Parathyroid adenoma (tissue), 2 donors: ENCODE results near the gene GADD45A.
"Not testable (repeated sequence)": the region's sequence is repeated elsewhere in the genome, so short reads cannot be mapped to it uniquely, and the experiment has no call there.

Experiments
- H2AFZ ChIP-seq: fragments of 300-600 bp; sonication (generic); one replicate; pipeline ENCODE4 v1.7.0; 2017; ENCODE audit warnings: antibody characterized with exemption, mild to moderate bottlenecking
- H3K27ac ChIP-seq: fragments of 300-600 bp; sonication (generic); one replicate; pipeline ENCODE4 v1.7.0; 2017
- H3K27me3 ChIP-seq: fragments of 300-600 bp; sonication (generic); one replicate; pipeline ENCODE4 v1.7.0; 2017; ENCODE audit warnings: low read length; ENCODE audit not compliant: control insufficient read depth, insufficient read depth
- H3K36me3 ChIP-seq: fragments of 300-600 bp; sonication (generic); one replicate; pipeline ENCODE4 v1.7.0; 2017; ENCODE audit warnings: low read length; ENCODE audit not compliant: control insufficient read depth, insufficient read depth
- H3K4me1 ChIP-seq: fragments of 300-600 bp; sonication (generic); one replicate; pipeline ENCODE4 v1.7.0; 2017; ENCODE audit warnings: control low read depth
- H3K4me2 ChIP-seq: fragments of 300-600 bp; sonication (generic); one replicate; pipeline ENCODE4 v1.7.0; 2017; ENCODE audit warnings: low read length
- H3K4me3 ChIP-seq: fragments of 300-600 bp; sonication (generic); one replicate; pipeline ENCODE4 v1.7.0; 2017; ENCODE audit warnings: low read depth, low read length
- H3K79me2 ChIP-seq: fragments of 300-600 bp; sonication (generic); one replicate; pipeline ENCODE4 v1.7.0; 2017; ENCODE audit warnings: control low read depth
- H3K9ac ChIP-seq: fragments of 300-600 bp; sonication (generic); one replicate; pipeline ENCODE4 v1.7.0; 2017; ENCODE audit warnings: mild to moderate bottlenecking
- H3K9me3 ChIP-seq: fragments of 300-600 bp; sonication (generic); one replicate; pipeline ENCODE4 v1.7.0; 2017; ENCODE audit warnings: low read length; ENCODE audit not compliant: control insufficient read depth
- CTCF ChIP-seq: fragments of 300-600 bp; sonication (generic); IDR thresholded peaks from one replicate; pipeline ENCODE4 v1.7.0; 2017; ENCODE audit warnings: antibody characterized with exemption, mild to moderate bottlenecking
- donor health status: primary hyperparathyroidism.

Gene GADD45A

DNA sequence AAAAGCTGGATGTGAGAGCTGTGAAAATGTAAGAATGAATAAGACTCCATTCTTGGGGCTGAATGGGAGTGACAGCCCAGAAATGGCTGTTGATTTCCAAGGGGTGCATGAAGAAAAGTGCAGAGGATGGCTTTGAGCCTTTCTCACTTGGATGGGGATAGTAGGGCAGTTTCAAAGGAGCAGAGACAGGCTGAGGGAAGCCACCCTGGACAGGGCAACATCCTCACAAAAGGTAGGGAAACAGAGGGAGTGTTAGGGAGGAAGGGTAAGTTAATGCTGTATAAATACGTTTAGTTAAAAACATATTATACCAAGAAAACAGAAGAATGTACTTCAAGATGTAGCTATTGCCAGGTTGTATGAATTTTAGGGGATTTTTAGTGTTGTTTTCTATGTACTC lies 38.1 kb downstream of the GADD45A start:
- Histone ChIP-seq H2AFZ (no peak overlapping the region), H3K9me3 (no peaks in the 10 kb centered on the region), H3K27me3 (no peaks in the 10 kb centered on the region), H3K36me3 (no peaks in the 10 kb centered on the region), H3K4me2 (no peak overlapping the region), H3K4me3 (no peak overlapping the region), H3K9ac (no peak overlapping the region), H3K4me1 (peaks cover 8% of the 10 kb centered on the region), H3K79me2 (peaks cover 11% of the 10 kb centered on the region), H3K27ac (no peak overlapping the region)
- no peak for TF ChIP-seq CTCF

DNA sequence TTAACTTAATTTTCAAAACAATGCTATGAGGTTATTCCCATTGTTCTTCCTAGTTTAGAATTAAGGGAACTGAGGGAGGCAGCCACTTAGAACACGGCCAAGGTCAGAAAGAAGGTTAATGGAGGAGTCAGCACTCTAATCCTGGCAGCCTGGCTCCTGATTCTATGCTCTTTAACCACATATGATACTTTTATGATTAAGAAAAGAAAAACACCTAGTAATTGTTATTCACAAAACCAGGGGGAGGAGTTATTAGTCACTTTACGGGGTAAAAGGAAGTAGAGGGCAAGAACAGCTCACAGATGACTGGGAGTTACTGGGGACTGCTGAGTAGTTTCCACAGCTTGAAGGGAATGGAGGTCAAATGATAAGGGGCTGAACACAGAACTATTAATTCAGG lies 38.6 kb downstream of the GADD45A start:
- Histone ChIP-seq H3K27ac (no peak overlapping the region), H3K4me3 (no peak overlapping the region), H3K4me2 (no peak overlapping the region), H3K9ac (no peak overlapping the region), H2AFZ (no peak overlapping the region), H3K9me3 (no peaks in the 10 kb centered on the region), H3K27me3 (no peaks in the 10 kb centered on the region), H3K79me2 (peaks cover 12% of the 10 kb centered on the region), H3K36me3 (no peaks in the 10 kb centered on the region), H3K4me1 (peaks cover 8% of the 10 kb centered on the region)
- TF ChIP-seq CTCF: no peak

DNA sequence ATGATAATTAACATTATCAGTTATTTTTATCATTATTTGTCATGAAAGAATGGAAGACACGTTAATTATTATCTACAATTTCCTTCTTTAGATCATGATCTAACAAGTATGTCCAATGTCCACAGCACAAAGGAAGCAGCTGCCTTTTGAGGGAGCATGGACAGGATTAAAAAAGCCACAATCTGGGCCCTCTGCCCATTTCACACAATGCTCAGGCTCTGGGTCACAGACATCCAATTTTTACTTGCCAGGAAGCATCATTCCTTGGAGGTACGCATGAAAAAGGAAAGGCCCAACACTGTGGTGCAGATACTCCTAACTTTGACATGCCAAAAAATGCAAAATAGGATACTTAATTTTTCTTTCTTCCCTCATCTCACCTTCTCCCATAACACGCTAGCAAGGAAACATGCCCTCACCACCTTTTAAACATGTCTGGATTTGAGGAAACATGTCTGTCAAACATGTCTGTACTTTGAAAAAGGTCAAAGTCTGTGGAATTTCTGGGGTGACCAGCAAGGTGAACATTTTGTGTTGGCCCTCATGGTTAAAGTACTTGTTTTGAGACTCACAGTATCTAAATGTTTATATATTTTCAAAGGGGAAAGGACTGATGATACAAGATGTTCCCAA lies 40.0 kb downstream of the GADD45A start:
- Histone ChIP-seq H3K79me2 (peaks cover 14% of the 10 kb centered on the region), H3K4me3 (no peak overlapping the region), H3K4me2 (no peak overlapping the region), H3K9ac (no peak overlapping the region), H3K4me1 (peaks cover 6% of the 10 kb centered on the region), H3K27ac (peak overlapping the region; percentile 4), H3K36me3 (no peaks in the 10 kb centered on the region), H3K9me3 (no peaks in the 10 kb centered on the region), H3K27me3 (no peaks in the 10 kb centered on the region), H2AFZ (no peak overlapping the region)
- TF ChIP-seq CTCF: no peak

GRCh38 chr1:67726224-67726623 lies 41.2 kb downstream of the GADD45A start:
- Histone ChIP-seq H3K4me3 (no peak overlapping the region), H3K79me2 (peaks cover 12% of the 10 kb centered on the region), H3K9me3 (no peaks in the 10 kb centered on the region), H3K4me1 (peaks cover 5% of the 10 kb centered on the region), H3K27me3 (no peaks in the 10 kb centered on the region), H2AFZ (no peak overlapping the region), H3K36me3 (no peaks in the 10 kb centered on the region), H3K4me2 (no peak overlapping the region), H3K27ac (no peak overlapping the region), H3K9ac (no peak overlapping the region)
- TF ChIP-seq CTCF: no peak

DNA sequence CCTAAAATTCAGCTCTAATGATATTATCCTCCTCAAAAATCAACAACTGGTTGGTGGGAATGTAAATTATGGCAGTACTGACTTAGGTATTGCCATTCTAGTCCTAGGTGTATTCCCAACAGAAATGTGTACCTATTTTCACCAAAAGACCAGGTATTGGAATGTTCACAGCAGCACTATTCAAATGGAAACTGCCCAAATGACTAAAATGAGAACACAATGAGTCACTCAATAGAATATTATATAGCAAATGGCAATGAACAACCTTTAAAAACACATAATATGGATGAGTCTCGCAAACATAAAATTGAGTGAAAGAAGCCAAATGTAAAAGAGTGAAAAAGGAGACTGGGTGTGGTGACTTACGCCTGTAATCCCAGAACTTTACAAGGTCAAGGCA lies 44.9 kb downstream of the GADD45A start:
- Histone ChIP-seq H3K4me2 (no peak overlapping the region), H3K27ac (no peak overlapping the region), H2AFZ (no peak overlapping the region), H3K36me3 (no peaks in the 10 kb centered on the region), H3K9ac (no peak overlapping the region), H3K79me2 (peaks cover 17% of the 10 kb centered on the region), H3K9me3 (no peaks in the 10 kb centered on the region), H3K27me3 (no peaks in the 10 kb centered on the region), H3K4me1 (no peaks in the 10 kb centered on the region), H3K4me3 (no peak overlapping the region)
- no peak for TF ChIP-seq CTCF

- H3K4me2 ChIP-seq, H3K4me1 ChIP-seq, H3K36me3 ChIP-seq, H3K27ac ChIP-seq, H3K9ac ChIP-seq, H3K4me3 ChIP-seq, H3K9me3 ChIP-seq, H2AFZ ChIP-seq, H3K27me3 ChIP-seq: not testable (repeated sequence)
- peaks cover 17% of the 10 kb centered on the region for H3K79me2 ChIP-seq
Observed at GRCh38 chr1:67730312-67730711, 45.3 kb downstream of the GADD45A start.
